HepG2 (cell line): ENCODE results near the gene PHF13. TPM values are rescaled to one million over a fixed set of nuclear protein-coding genes. Genes with fewer than 3 reads are reported as not detected.

ENCODE experiments used
- ADNP ChIP-seq: sonication (generic); formaldehyde crosslinking; IDR thresholded peaks from 2 replicates; pipeline ENCODE4 v1.4.0; 2020; ENCODE audit warnings: missing genetic modification reagents
- ATF7-NPFF ChIP-seq: sonication (generic); formaldehyde crosslinking; IDR thresholded peaks from 2 replicates; pipeline ENCODE4 v1.8.1; 2023; ENCODE audit warnings: mild to moderate bottlenecking, low read depth, missing genetic modification reagents, moderate library complexity
- BRCA1 ChIP-seq: sonication (generic); formaldehyde crosslinking; IDR thresholded peaks from 2 replicates; pipeline ENCODE4 v1.4.0; 2020; ENCODE audit warnings: missing genetic modification reagents
- CBX1 ChIP-seq: IDR thresholded peaks from one replicate; pipeline ENCODE4 v1.6.1; 2016; ENCODE audit warnings: antibody characterized with exemption, low read depth
- CENPT ChIP-seq: sonication (generic); formaldehyde crosslinking; IDR thresholded peaks from 2 replicates; pipeline ENCODE4 v1.8.0; 2022; ENCODE audit warnings: low read depth, mild to moderate bottlenecking, moderate library complexity, missing genetic modification reagents
- EEA1 ChIP-seq: sonication (generic); formaldehyde crosslinking; IDR thresholded peaks from 2 replicates; pipeline ENCODE4 v1.5.1; 2020; ENCODE audit warnings: mild to moderate bottlenecking, missing genetic modification reagents, borderline replicate concordance
- FOXO1 ChIP-seq: sonication (generic); formaldehyde crosslinking; IDR thresholded peaks from 2 replicates; pipeline ENCODE4 v1.4.0; 2020; ENCODE audit warnings: missing genetic modification reagents
- GLI4 ChIP-seq: sonication (generic); formaldehyde crosslinking; IDR thresholded peaks from 2 replicates; pipeline ENCODE4 v1.5.1; 2020; ENCODE audit warnings: missing genetic modification reagents, mild to moderate bottlenecking, moderate library complexity, borderline replicate concordance
- HNF4G ChIP-seq, 2 experiments: sonication (generic) in 1 of 2; formaldehyde crosslinking in 1 of 2; IDR thresholded peaks; 2 replicates each; pipeline versions ENCODE4 v1.4.0 to v1.6.1; 2011 to 2020; ENCODE audit warnings: borderline replicate concordance in 2 of 2, low read depth in 2 of 2, mild to moderate bottlenecking in 2 of 2, low read length in 1 of 2, missing genetic modification reagents in 1 of 2, moderate library complexity in 1 of 2
- MAFF ChIP-seq: IDR thresholded peaks from 2 replicates; pipeline ENCODE4 v1.6.1; 2011; ENCODE audit warnings: low read depth, low read length, improper control_type of control experiment
- NPAS2 ChIP-seq: sonication (generic); formaldehyde crosslinking; IDR thresholded peaks from 2 replicates; pipeline ENCODE4 v1.8.0; 2022; ENCODE audit warnings: mild to moderate bottlenecking, missing genetic modification reagents, borderline replicate concordance
- RNF2 ChIP-seq: fragments of 450-650 bp; conservative IDR thresholded peaks from 2 replicates; pipeline ENCODE4 v1.6.1; 2016; ENCODE audit warnings: low read depth
- SCMH1 ChIP-seq: sonication (generic); formaldehyde crosslinking; IDR thresholded peaks from 2 replicates; pipeline ENCODE4 v1.9.0; 2021; ENCODE audit warnings: missing genetic modification reagents, mild to moderate bottlenecking, borderline replicate concordance
- SNAPC4 ChIP-seq: sonication (generic); formaldehyde crosslinking; IDR thresholded peaks from 2 replicates; pipeline ENCODE4 v1.4.0; 2020; ENCODE audit warnings: mild to moderate bottlenecking, missing genetic modification reagents
- SRSF1 ChIP-seq: fragments of 200-400 bp; formaldehyde crosslinking; optimal IDR thresholded peaks from 2 replicates; pipeline ENCODE3; 2017; ENCODE audit warnings: mild to moderate bottlenecking, low read depth, low read length, moderate library complexity
- ZNF335 ChIP-seq: sonication (generic); formaldehyde crosslinking; IDR thresholded peaks from 2 replicates; pipeline ENCODE4 v1.4.0; 2020; ENCODE audit warnings: missing genetic modification reagents
- ZNF503 ChIP-seq: sonication (generic); formaldehyde crosslinking; IDR thresholded peaks from 2 replicates; pipeline ENCODE4 v1.4.0; 2020; ENCODE audit warnings: missing genetic modification reagents
- ZNF703 ChIP-seq: sonication (generic); formaldehyde crosslinking; IDR thresholded peaks from 2 replicates; pipeline ENCODE4 v1.5.1; 2020; ENCODE audit warnings: missing genetic modification reagents, mild to moderate bottlenecking, moderate library complexity, borderline replicate concordance
- ZNF710 ChIP-seq: sonication (generic); formaldehyde crosslinking; IDR thresholded peaks from 2 replicates; pipeline ENCODE4 v1.5.0; 2020; ENCODE audit warnings: mild to moderate bottlenecking, missing genetic modification reagents, borderline replicate concordance
- ZNF891 ChIP-seq: sonication (generic); formaldehyde crosslinking; IDR thresholded peaks from 2 replicates; pipeline ENCODE4 v1.5.0; 2020; ENCODE audit warnings: mild to moderate bottlenecking, missing genetic modification reagents
- ZSCAN20 ChIP-seq: sonication (generic); formaldehyde crosslinking; IDR thresholded peaks from 2 replicates; pipeline ENCODE4 v1.4.0; 2020; ENCODE audit warnings: missing genetic modification reagents, mild to moderate bottlenecking, borderline replicate concordance
- polyA plus RNA-seq, 8 experiments: library from polyadenylated mRNA; depleted of rRNA in 3 of 8; stranded (reverse) in 7 of 8; unstranded in 1 of 8; fragments of >200 nt; fragmentation: Illumina TruSeq in 4 of 8; extraction: Trizol in 4 of 8; gene quantifications; 2 replicates each; pipeline versions ENCODE4 v1.2.1 to v1.2.3, GENCODE V29; 2011 to 2016; ENCODE audit warnings: low read depth in 4 of 8, missing spikeins in 1 of 8, mixed read lengths in 1 of 8; ENCODE audit not compliant: insufficient read depth in 1 of 8
- total RNA-seq, 5 experiments: library from RNA; depleted of rRNA; stranded (reverse); fragments of >200 nt; fragmentation: Illumina TruSeq; extraction: Trizol; gene quantifications; 2 replicates each; pipeline ENCODE4 v1.2.3, GENCODE V29; 2016; ENCODE audit warnings: low read depth in 1 of 5

Gene PHF13
- total and polyA plus RNA-seq, 2 of the 13 experiments (the other 11 are each of a cell fraction or from before 2014, with no cell fraction given): 4.7 to 7.4 TPM

- no peak for TF ChIP-seq ZNF503 (CRISPR knock-in tag)
- no peak for TF ChIP-seq NPAS2
- no peak for TF ChIP-seq ZNF335 (CRISPR knock-in tag)
- TF ChIP-seq GLI4 (CRISPR knock-in tag): no peak
- TF ChIP-seq SNAPC4 (CRISPR knock-in tag): no peak
- no peak for TF ChIP-seq ZSCAN20 (CRISPR knock-in tag)
- TF ChIP-seq ZNF703 (CRISPR knock-in tag): no peak
- 0 out of 2 replicates have a peak, but pooled peaks have one; percentile 35 for TF ChIP-seq CENPT (CRISPR knock-in tag)
- TF ChIP-seq CBX1: no peak
- no peak for TF ChIP-seq HNF4G (IDR thresholded peaks at IDR 0.05; ENCODE audit: borderline replicate concordance, low read depth, low read length)
- TF ChIP-seq HNF4G (CRISPR knock-in tag; IDR thresholded peaks at IDR 0.05; ENCODE audit: borderline replicate concordance, low read depth): no peak
- no peak for TF ChIP-seq RNF2
- no peak for TF ChIP-seq SRSF1
- no peak for TF ChIP-seq ATF7-NPFF (CRISPR knock-in tag)
- no peak for TF ChIP-seq ZNF710 (CRISPR knock-in tag)
- no peak for TF ChIP-seq SCMH1 (CRISPR knock-in tag)
- TF ChIP-seq BRCA1: no peak
- TF ChIP-seq ZNF891: no peak
- TF ChIP-seq ADNP: no peak
- no peak for TF ChIP-seq FOXO1 (CRISPR knock-in tag)
- TF ChIP-seq MAFF: no peak
- no peak for TF ChIP-seq EEA1 (CRISPR knock-in tag)
These were observed 21.0 kb downstream of the PHF13 start (continued) for GRCh38 chr1:6634371-6635052.
